ENCODE measurements around the gene THAP7. TPM values are rescaled to one million over a fixed set of nuclear protein-coding genes. Genes with fewer than 3 reads are reported as not detected.

The THAP7 gene
- total and polyA plus RNA-seq, 2 of the 13 experiments (the other 11 are each of a cell fraction or from before 2014, with no cell fraction given) = 13.0 to 25.5 TPM

DNA sequence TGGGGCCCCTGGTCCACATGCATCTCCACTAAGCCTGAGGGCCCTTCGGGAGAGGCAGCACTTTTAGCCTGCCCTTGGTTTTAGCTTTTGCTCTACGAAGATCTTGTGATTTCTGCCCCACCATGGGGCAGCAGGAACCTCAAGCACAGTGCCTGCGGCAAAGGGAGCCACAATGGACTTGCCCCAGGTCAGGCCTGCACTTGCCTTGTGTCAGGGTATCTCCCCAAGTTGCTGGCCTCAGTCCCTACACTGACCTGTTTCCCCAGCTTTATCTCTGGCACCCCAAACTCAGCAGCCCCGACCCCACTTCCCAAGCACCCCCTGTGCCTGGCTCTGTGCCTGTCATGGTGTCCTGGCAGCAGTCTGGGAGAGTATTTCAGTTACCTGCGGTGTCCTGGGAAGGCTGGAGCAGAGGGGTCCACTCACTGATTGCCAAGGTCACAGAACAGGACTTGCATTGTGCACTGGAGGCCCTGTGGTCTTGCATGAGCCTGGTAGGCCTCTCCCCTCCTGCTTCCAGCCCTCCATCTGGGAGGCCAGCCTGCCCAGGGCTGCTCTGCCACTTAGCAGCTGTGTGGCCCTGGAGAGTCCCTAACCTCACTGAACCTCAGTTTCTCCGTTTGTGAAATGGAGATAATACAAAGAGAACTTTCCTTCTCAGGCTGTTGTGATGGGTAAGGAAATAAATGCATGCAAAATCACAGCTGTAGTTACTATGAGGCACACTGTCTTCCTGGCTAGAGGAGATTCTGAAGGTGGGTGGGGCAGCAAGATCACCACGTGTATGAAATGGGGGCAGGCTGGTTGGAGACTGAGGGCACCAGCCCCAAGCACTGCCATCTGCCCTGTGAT lies 38.5 kb downstream of the THAP7 start (continued):
- TF ChIP-seq, protein P1, sequence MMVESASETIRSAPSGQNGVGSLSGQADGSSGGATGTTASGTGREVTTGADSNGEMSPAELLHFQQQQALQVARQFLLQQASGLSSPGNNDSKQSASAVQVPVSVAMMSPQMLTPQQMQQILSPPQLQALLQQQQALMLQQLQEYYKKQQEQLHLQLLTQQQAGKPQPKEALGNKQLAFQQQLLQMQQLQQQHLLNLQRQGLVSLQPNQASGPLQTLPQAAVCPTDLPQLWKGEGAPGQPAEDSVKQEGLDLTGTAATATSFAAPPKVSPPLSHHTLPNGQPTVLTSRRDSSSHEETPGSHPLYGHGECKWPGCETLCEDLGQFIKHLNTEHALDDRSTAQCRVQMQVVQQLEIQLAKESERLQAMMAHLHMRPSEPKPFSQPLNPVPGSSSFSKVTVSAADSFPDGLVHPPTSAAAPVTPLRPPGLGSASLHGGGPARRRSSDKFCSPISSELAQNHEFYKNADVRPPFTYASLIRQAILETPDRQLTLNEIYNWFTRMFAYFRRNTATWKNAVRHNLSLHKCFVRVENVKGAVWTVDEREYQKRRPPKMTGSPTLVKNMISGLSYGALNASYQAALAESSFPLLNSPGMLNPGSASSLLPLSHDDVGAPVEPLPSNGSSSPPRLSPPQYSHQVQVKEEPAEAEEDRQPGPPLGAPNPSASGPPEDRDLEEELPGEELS (CRISPR knock-in tag; IDR thresholded peaks at IDR 0.05) = peak; percentile 35; the same call in 1 of the 2 replicates
- TF ChIP-seq MTA1 (CRISPR knock-in tag; IDR thresholded peaks at IDR 0.05; ENCODE audit: borderline replicate concordance) = peak; percentile 96; the same call in 1 of the 2 replicates
- TF ChIP-seq, protein P2, sequence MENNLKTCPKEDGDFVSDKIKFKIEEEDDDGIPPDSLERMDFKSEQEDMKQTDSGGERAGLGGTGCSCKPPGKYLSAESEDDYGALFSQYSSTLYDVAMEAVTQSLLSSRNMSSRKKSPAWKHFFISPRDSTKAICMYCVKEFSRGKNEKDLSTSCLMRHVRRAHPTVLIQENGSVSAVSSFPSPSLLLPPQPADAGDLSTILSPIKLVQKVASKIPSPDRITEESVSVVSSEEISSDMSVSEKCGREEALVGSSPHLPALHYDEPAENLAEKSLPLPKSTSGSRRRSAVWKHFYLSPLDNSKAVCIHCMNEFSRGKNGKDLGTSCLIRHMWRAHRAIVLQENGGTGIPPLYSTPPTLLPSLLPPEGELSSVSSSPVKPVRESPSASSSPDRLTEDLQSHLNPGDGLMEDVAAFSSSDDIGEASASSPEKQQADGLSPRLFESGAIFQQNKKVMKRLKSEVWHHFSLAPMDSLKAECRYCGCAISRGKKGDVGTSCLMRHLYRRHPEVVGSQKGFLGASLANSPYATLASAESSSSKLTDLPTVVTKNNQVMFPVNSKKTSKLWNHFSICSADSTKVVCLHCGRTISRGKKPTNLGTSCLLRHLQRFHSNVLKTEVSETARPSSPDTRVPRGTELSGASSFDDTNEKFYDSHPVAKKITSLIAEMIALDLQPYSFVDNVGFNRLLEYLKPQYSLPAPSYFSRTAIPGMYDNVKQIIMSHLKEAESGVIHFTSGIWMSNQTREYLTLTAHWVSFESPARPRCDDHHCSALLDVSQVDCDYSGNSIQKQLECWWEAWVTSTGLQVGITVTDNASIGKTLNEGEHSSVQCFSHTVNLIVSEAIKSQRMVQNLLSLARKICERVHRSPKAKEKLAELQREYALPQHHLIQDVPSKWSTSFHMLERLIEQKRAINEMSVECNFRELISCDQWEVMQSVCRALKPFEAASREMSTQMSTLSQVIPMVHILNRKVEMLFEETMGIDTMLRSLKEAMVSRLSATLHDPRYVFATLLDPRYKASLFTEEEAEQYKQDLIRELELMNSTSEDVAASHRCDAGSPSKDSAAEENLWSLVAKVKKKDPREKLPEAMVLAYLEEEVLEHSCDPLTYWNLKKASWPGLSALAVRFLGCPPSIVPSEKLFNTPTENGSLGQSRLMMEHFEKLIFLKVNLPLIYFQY (CRISPR knock-in tag; IDR thresholded peaks at IDR 0.05; ENCODE audit: borderline replicate concordance) = no peak
- TF ChIP-seq, protein P3, sequence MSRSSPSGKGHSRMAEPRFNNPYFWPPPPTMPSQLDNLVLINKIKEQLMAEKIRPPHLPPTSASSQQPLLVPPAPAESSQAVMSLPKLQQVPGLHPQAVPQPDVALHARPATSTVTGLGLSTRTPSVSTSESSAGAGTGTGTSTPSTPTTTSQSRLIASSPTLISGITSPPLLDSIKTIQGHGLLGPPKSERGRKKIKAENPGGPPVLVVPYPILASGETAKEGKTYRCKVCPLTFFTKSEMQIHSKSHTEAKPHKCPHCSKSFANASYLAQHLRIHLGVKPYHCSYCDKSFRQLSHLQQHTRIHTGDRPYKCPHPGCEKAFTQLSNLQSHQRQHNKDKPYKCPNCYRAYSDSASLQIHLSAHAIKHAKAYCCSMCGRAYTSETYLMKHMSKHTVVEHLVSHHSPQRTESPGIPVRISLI (CRISPR knock-in tag; IDR thresholded peaks at IDR 0.05; ENCODE audit: borderline replicate concordance) = 0 out of 2 replicates have a peak, but pooled peaks have one; percentile 21
- TF ChIP-seq SMARCE1 (IDR thresholded peaks at IDR 0.05; ENCODE audit: borderline replicate concordance) = no peak
- TF ChIP-seq KLF16 (CRISPR knock-in tag; IDR thresholded peaks at IDR 0.05) = 0 out of 4 replicates have a peak, but pooled peaks of 1 of the 2 experiments have one; percentile 41
- TF ChIP-seq, protein P4, sequence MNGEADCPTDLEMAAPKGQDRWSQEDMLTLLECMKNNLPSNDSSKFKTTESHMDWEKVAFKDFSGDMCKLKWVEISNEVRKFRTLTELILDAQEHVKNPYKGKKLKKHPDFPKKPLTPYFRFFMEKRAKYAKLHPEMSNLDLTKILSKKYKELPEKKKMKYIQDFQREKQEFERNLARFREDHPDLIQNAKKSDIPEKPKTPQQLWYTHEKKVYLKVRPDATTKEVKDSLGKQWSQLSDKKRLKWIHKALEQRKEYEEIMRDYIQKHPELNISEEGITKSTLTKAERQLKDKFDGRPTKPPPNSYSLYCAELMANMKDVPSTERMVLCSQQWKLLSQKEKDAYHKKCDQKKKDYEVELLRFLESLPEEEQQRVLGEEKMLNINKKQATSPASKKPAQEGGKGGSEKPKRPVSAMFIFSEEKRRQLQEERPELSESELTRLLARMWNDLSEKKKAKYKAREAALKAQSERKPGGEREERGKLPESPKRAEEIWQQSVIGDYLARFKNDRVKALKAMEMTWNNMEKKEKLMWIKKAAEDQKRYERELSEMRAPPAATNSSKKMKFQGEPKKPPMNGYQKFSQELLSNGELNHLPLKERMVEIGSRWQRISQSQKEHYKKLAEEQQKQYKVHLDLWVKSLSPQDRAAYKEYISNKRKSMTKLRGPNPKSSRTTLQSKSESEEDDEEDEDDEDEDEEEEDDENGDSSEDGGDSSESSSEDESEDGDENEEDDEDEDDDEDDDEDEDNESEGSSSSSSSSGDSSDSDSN (CRISPR knock-in tag; IDR thresholded peaks at IDR 0.05) = peak; percentile 90
- TF ChIP-seq ZNF225 (CRISPR knock-in tag; IDR thresholded peaks at IDR 0.05) = no peak; the same call in 1 of the 2 replicates
- TF ChIP-seq RCOR2 (CRISPR knock-in tag; IDR thresholded peaks at IDR 0.05) = peak; percentile 18; the same call in 1 of the 2 replicates
- peak; percentile 72 for TF ChIP-seq SPEN (CRISPR knock-in tag; IDR thresholded peaks at IDR 0.05; ENCODE audit: low read depth)
- peak; percentile 66 for TF ChIP-seq CEBPG (CRISPR knock-in tag; IDR thresholded peaks at IDR 0.05)
- TF ChIP-seq, protein P5, sequence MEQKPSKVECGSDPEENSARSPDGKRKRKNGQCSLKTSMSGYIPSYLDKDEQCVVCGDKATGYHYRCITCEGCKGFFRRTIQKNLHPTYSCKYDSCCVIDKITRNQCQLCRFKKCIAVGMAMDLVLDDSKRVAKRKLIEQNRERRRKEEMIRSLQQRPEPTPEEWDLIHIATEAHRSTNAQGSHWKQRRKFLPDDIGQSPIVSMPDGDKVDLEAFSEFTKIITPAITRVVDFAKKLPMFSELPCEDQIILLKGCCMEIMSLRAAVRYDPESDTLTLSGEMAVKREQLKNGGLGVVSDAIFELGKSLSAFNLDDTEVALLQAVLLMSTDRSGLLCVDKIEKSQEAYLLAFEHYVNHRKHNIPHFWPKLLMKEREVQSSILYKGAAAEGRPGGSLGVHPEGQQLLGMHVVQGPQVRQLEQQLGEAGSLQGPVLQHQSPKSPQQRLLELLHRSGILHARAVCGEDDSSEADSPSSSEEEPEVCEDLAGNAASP (CRISPR knock-in tag; IDR thresholded peaks at IDR 0.05; ENCODE audit: borderline replicate concordance) = 0 out of 2 replicates have a peak, but pooled peaks have one; percentile 69
- peak; percentile 65 for TF ChIP-seq ZEB1 (IDR thresholded peaks at IDR 0.05; ENCODE audit: insufficient replicate concordance, low read depth)
- TF ChIP-seq FOXK1 (CRISPR knock-in tag; IDR thresholded peaks at IDR 0.05; ENCODE audit: borderline replicate concordance, low read depth) = no peak
- TF ChIP-seq FOXO1 (CRISPR knock-in tag; IDR thresholded peaks at IDR 0.05) = 0 out of 2 replicates have a peak, but pooled peaks have one; percentile 9
- 0 out of 2 replicates have a peak, but pooled peaks have one; percentile 38 for TF ChIP-seq ZNF317 (CRISPR knock-in tag; IDR thresholded peaks at IDR 0.05)
- no peak; the same call in 1 of the 2 replicates for TF ChIP-seq RFXAP (CRISPR knock-in tag; IDR thresholded peaks at IDR 0.05; ENCODE audit: borderline replicate concordance)
